NOMO-1 (cell line): ENCODE data around the gene TMEM235.

Source experiments
- DNase-seq, 2 experiments: peaks; one replicate each; lab custom pipeline; 2025; ENCODE audit not compliant: unreplicated experiment in 2 of 2; lab: John Stamatoyannopoulos, UW

TMEM235 gene

GRCh38 chr17:78253946-78254672, 22.7 kb downstream of the TMEM235 start:
- peak; percentile 72 to 81 for DNase-seq

- DNase-seq: no peak
Measured at GRCh38 chr17:78255029-78255656, 23.7 kb downstream of the TMEM235 start.

DNA sequence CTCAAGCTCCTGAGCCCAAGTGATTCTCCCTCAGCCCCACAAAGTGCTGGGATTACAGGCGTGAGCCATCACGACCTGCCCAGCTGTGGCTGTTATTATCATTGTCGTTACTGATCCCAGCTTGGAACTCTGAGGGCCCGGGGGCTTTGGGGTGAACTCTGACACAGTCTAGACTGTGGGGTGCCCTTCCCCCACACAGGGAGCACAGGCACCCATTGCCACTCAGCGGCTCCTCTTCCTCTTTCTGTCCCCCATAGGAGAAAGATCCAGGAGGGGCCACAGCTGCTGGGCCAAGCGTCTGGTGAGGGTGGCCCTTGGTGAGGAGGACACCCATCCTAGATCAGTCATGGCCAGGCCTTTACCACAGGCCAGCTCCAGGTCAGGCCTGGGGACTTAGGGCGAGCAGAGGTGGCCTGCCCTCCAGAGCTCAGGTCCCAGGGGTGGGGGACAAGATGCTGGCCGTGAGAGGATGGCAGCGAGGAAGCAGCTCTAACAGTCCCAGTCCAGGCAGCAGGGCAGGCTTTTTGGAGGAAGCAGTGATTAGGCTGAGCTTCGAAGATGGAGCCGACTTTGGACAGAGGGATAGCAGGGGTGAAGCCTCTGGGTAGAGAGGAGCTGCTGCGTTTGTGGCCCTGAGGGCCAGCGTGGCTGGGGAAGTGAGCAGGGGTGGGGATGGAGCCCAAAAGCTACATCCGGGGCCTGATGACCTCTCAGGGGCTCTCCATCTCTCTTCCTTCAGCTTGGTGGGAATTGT, 24.7 kb downstream of the TMEM235 start:
- DNase-seq: no peak

- no peak for DNase-seq
Measured at GRCh38 chr17:78256707-78257591, 25.5 kb downstream of the TMEM235 start.

DNA sequence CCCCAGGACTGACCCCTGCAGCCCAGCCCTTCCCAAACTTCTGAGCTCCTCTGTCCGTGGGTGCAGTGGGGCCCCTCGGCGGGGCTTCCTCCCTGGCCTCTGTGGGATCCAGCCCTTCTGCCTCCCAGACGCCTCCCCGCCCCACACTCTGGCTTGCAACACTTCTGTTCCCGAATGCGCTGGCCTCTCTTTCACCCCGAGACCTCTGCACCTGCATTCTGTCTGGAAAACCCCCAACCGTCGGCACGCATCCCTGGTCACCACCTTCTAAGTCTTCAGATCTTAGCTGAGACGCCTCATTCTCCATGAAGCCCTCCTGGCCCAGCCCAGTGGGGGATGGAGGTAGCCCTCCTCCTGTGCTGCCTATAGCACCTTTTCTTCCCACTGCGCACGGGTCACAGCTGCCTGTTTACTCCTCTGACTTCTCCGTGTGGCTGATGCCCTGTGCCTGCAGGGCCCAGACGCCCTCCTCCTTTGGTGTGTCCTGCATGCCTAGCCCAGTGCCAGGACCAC, 26.4 kb downstream of the TMEM235 start:
- DNase-seq: peak in 1 of 2 experiments; percentile 17

DNA sequence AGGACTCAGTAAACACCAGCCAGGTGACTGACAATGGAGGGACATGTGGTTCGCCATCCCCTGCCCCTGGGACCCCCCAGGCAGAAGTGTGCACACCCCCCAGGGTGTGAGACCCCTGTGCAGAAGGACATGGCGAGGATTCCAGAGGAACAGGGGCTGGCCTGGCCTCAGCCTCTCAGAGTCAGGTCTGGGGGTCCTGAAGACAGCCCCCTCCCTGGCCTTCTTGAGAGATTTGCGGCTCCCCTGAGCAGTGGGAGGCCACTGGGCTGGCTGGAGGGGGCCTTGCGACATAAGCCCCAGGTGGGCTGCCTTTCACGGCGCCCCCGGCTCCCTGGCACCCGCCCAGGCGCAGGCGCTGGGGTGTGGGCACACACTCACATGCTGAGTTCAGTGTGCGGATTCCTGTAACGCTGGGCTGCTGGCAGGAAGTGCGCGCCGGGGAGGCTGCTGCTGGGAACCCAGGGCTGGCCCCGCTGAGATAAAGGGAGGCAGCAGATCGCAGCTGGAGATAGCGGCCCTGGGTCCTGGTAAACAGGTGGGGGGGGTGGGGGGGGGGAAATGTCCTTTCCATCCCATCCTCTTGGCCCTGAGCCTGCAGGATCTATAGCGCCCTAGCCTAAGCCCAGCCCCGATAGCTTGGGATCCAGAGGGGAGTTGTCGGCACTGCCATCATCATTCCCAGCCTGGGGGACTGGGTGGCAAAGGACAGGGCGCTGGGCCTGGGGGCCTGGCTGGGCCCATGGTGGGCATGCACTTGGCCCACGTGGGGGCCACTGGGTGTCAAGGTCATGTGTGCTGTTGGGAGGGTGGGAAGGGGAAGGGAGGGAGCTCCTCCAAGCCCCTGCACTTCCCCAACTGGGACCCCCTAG, 27.1 kb downstream of the TMEM235 start:
- DNase-seq: no peak

DNA sequence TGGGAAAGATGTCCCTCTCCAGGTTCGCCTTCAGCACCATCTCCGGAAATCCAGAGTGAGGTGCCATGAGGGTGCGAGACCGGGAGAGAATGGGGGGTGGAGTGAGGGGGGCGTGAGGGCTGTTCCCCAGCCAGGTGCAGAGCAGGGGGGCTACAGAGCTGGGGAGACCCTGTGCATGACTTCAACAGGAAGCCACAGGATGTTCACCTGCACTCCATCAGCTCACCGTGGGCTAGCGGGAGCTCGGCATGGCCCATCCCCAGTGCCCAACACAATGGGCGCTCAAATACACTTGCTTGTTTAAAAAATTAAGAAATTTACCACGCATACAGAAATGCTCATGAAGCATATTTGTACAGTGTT, 27.7 kb downstream of the TMEM235 start:
- DNase-seq: no peak

DNA sequence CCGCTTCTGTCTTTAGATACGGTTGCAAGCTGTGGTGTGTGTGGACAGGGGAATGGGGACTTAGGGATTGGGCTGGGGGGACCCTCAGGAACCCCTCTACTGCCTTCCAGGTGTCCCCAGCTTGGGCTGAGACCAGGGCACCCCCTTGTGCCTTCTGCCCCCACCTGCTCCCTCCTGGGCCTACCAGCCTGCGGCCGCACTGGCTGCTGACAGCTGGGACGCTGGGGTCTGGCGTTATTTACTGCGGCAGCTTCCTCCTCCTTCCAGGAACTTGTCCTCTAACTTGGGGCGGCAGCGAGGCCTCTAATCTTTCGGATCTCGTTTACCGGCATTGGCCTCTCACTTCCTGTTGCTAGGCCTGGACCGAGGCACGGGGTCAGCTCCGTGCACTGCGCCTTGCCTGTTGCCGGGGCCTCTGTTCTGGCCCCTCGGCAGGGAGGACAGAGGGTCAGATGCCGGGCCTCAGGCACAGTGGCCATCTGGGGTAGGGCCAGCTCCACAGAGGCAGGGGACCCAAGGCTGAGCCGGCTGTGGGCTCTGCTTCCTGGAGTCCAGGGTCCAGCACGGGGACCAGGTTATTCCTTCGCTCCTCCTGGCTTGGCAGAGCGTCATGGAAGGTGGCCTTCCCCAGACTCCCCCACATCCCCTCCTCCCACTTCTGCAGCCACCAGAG, 31.8 kb downstream of the TMEM235 start:
- DNase-seq: peak; percentile 53 to 68

DNA sequence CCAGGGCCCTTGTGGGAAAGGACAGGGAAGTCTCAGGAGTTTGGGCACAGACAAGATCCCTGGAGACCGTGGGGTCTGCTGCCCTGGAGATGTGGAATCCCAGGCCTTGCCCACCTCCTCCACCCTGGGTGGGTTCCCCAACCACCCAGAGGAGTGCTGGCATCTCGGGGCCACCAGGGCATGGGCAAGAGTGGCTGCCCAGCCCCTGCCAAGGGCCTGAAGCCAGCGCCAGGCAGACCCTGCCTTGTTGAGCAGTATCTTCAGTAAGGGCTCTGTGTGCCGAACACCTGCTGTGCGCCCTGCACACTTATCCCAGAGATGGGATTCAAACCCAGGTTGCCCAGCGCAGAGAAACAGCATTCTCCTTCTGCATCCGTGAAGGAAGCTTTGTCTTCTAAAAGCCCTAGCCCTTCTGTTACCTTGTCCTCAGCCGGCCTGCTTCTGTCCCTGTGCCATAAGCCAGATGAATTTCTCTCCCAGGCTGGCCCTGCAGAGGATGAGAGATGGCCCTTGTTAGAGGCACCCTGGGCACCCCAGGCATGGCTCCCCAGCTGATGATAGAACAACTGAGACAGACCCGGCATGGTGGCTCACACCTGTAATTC, 32.4 kb downstream of the TMEM235 start:
- no peak for DNase-seq

DNA sequence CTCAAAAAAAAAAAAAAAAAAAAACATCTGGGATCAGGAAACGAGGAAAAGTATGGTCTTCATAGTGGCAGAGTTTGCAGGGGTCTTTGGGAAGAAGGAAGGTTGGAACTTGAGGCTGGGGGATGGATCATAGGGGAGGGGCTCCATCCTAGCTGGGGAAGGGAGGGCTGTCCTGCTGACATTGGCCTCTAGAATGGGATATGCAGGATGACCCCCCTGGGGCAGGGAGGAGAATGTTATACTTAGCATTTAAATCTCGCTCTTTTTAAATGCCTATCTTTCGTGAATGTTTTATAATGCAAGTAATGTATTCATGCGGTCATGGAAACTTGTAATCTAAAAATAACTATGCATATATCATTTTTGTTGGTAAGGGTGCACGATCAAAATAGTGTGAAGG, 33.2 kb downstream of the TMEM235 start:
- no peak for DNase-seq

GRCh38 chr17:78265121-78265520, 33.7 kb downstream of the TMEM235 start:
- DNase-seq: no peak

GRCh38 chr17:78266231-78266631, 34.8 kb downstream of the TMEM235 start:
- DNase-seq: no peak

GRCh38 chr17:78266771-78267170, 35.3 kb downstream of the TMEM235 start:
- DNase-seq: no peak

- no peak for DNase-seq
Measured at GRCh38 chr17:78267253-78268073, 36.0 kb downstream of the TMEM235 start.

DNA sequence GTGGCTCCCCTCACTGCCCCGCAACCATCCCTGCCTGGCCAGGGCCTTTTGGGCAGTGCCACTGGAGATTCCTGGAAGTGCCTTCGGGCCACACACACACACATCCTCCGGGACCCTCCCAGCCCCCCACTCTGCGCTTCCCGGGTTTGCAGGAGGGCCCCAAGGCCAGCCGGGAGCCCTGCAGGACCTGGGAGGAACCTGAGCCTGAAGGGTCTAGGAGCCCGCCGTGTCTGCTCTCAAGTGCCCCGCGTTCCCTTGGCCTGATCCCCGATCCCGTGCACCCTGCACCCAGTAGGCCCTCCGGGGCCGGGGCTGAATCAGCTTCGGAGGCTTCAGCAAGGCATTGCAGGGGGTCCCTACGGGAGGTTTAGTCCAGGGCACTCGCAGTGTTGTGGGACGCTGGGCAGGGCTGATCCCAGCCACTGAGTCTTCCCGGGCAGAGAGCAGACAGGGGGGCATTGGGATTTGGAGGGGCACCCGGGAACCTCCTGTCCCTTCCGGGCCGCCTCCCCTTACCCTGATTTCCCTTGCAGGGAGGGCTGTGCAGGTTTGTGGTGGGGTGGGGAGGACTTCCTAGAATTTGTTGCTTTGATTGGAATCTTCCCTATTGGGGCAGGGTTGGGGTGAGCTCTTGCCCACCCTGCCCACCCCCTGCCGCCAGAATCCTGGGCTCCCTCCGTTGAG, 36.9 kb downstream of the TMEM235 start:
- no peak for DNase-seq

- DNase-seq: no peak
Measured at GRCh38 chr17:78268951-78269905, 37.8 kb downstream of the TMEM235 start.
